PC-3 (cell line): ENCODE results near the gene BTG4. TPM values are rescaled to one million over a fixed set of nuclear protein-coding genes. Genes with fewer than 3 reads are reported as not detected.

Source experiments
- ATAC-seq: fragments of 200-7000 bp; cut with Tn5 transposase; 2 replicates; pipeline ENCODE4 v1.9.1; 2020; ENCODE audit warnings: mild to moderate bottlenecking, moderate library complexity
- BruUV-seq: library from RNA; stranded (reverse); fragments of 400-500 nt; replicated peaks from 2 replicates; lab custom pipeline; 2021; lab: Mats Ljungman, UMichigan
- CTCF ChIA-PET: fragments of 300-600 bp; sonication (Branson Sonifier 250); formaldehyde crosslinking; loops from one replicate; lab custom pipeline; 2022; ENCODE audit warnings: antibody characterized with exemption; lab: Charles Lee
- POLR2A ChIA-PET: fragments of 300-600 bp; sonication (Branson Sonifier 250); formaldehyde crosslinking; loops from one replicate; lab custom pipeline; 2022; ENCODE audit warnings: antibody characterized with exemption; ENCODE audit not compliant: unreplicated experiment; lab: Charles Lee
- DNase-seq: peaks from one replicate; pipeline ENCODE4 v3.0.0-alpha.2; 2015
- H2AFZ ChIP-seq: fragments of 300-600 bp; sonication (generic); 2 replicates; pipeline ENCODE4 v1.6.0; 2016; ENCODE audit warnings: antibody characterized with exemption, low read length
- H3F3A ChIP-seq: fragments of 300-600 bp; sonication (generic); one replicate; pipeline ENCODE4 v1.6.0; 2017; ENCODE audit warnings: antibody characterized with exemption, low read length, control low read depth, mild to moderate bottlenecking; ENCODE audit not compliant: unreplicated experiment
- H3K27ac ChIP-seq: fragments of 300-600 bp; sonication (generic); 2 replicates; pipeline ENCODE4 v1.5.1; 2016; ENCODE audit warnings: mild to moderate bottlenecking, low read length
- H3K27me3 ChIP-seq: fragments of 300-600 bp; sonication (generic); 2 replicates; pipeline ENCODE4 v1.6.1; 2016; ENCODE audit warnings: low read length, mixed read lengths
- H3K36me3 ChIP-seq: fragments of 300-600 bp; sonication (generic); 2 replicates; pipeline ENCODE4 v1.6.1; 2016; ENCODE audit warnings: low read depth, mixed run types, low read length, mixed read lengths
- H3K4me1 ChIP-seq: fragments of 300-600 bp; sonication (generic); 2 replicates; pipeline ENCODE4 v1.5.1; 2016; ENCODE audit warnings: low read length; ENCODE audit not compliant: insufficient read depth
- H3K4me2 ChIP-seq: fragments of 300-600 bp; sonication (generic); 2 replicates; pipeline ENCODE4 v1.6.0; 2016; ENCODE audit warnings: low read length
- H3K4me3 ChIP-seq: fragments of 300-600 bp; sonication (generic); 2 replicates; pipeline ENCODE4 v1.5.1; 2016; ENCODE audit warnings: mild to moderate bottlenecking, low read length, mixed read lengths
- H3K79me2 ChIP-seq: fragments of 300-600 bp; sonication (generic); 2 replicates; pipeline ENCODE4 v1.6.1; 2017; ENCODE audit warnings: low read length, mixed read lengths
- H3K9ac ChIP-seq: fragments of 300-600 bp; sonication (generic); 2 replicates; pipeline ENCODE4 v1.6.0; 2016; ENCODE audit warnings: mild to moderate bottlenecking, low read length
- H3K9me2 ChIP-seq: fragments of 300-600 bp; sonication (generic); replicated peaks from 2 replicates; pipeline ENCODE4 v1.6.1; 2016; ENCODE audit warnings: mixed run types, low read length, mixed read lengths
- H3K9me3 ChIP-seq: fragments of 300-600 bp; sonication (generic); 2 replicates; pipeline ENCODE4 v1.6.1; 2016; ENCODE audit warnings: low read length, mixed read lengths
- H4K20me1 ChIP-seq: fragments of 300-600 bp; sonication (generic); 2 replicates; pipeline ENCODE4 v1.6.1; 2016; ENCODE audit warnings: low read length, mixed read lengths
- EZH2 ChIP-seq: fragments of 300-600 bp; sonication (generic); IDR thresholded peaks from one replicate; pipeline ENCODE4 v1.6.1; 2017; ENCODE audit warnings: antibody characterized with exemption, mild to moderate bottlenecking, low read length; ENCODE audit not compliant: unreplicated experiment
- EZH2phosphoT487 ChIP-seq: fragments of 300-600 bp; sonication (generic); IDR thresholded peaks from 2 replicates; pipeline ENCODE4 v1.6.1; 2018; ENCODE audit warnings: mild to moderate bottlenecking, antibody characterized with exemption, low read length, borderline replicate concordance
- intact Hi-C: fragments of 100-400 bp; cut with micrococcal nuclease; formaldehyde crosslinking; loops from 2 replicates; pipeline ENCODE4 v1.9.0; 2023
- total RNA-seq: library from RNA; depleted of rRNA; stranded (reverse); fragments of >200 nt; gene quantifications from 2 replicates; pipeline ENCODE4 v1.2.3, GENCODE V29; 2014
- TF ChIP-seq, protein P1 (sequence below): fragments of 300-600 bp; sonication (generic); conservative IDR thresholded peaks from 2 replicates; pipeline ENCODE4 v1.5.1; 2017; ENCODE audit warnings: antibody characterized with exemption, low read depth, mild to moderate bottlenecking, low read length

Gene BTG4
- total RNA-seq, 1 experiment from 2014 or later: not detected

DNA sequence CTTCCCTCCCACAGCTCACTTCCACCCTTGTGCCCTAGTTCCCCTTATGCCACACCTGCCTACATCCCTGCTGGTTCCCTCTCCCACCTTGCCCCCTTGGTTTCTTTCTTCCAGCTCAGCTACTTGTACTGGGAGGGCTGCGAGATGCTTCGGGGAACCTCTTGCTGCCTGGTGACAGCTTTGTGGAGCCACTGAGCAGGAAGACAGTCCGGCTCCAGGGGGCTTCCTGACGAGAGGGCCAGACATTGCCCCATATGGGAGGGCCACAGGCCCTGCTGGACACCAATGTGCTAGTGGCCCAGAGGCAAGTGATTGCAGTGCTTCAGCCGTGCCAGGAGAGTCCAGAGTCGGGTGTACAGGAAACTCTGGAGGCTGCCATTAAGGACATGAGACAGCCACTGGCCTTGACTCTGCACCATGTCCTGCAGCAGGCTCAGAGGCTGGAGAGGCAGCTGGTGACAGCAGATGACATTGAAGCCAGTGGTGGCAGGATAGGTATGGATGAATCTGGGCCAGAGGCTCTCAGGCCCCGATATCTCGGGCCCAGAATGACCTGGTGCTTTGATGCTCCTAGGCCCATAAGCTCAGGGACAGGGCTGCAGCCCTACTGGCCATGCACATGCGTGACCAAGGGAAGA is 54.3 kb downstream of the BTG4 start:
- no peak for TF ChIP-seq EZH2
- TF ChIP-seq, protein P1, sequence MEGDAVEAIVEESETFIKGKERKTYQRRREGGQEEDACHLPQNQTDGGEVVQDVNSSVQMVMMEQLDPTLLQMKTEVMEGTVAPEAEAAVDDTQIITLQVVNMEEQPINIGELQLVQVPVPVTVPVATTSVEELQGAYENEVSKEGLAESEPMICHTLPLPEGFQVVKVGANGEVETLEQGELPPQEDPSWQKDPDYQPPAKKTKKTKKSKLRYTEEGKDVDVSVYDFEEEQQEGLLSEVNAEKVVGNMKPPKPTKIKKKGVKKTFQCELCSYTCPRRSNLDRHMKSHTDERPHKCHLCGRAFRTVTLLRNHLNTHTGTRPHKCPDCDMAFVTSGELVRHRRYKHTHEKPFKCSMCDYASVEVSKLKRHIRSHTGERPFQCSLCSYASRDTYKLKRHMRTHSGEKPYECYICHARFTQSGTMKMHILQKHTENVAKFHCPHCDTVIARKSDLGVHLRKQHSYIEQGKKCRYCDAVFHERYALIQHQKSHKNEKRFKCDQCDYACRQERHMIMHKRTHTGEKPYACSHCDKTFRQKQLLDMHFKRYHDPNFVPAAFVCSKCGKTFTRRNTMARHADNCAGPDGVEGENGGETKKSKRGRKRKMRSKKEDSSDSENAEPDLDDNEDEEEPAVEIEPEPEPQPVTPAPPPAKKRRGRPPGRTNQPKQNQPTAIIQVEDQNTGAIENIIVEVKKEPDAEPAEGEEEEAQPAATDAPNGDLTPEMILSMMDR: no peak
- TF ChIP-seq EZH2phosphoT487: no peak
- CTCF ChIA-PET: no interaction called here
- Histone ChIP-seq H3K9ac (no peak overlapping the region), H3K4me3 (no peak overlapping the region), H2AFZ (no peak overlapping the region), H3K4me2 (no peak overlapping the region), H4K20me1 (no peaks in the 10 kb centered on the region), H3K36me3 (no peaks in the 10 kb centered on the region), H3K9me3 (no peaks in the 10 kb centered on the region), H3K9me2 (no peaks in the 10 kb centered on the region), H3K27ac (no peak overlapping the region), H3K4me1 (peaks cover 6% of the 10 kb centered on the region), H3F3A (no peaks in the 10 kb centered on the region), H3K79me2 (no peaks in the 10 kb centered on the region), H3K27me3 (no peaks in the 10 kb centered on the region)
- intact Hi-C loops: no loop called here
- ATAC-seq (no peak), DNase-seq (no peak)
- POLR2A ChIA-PET: no interaction called here
- BruUV-seq: no TSS peak

DNA sequence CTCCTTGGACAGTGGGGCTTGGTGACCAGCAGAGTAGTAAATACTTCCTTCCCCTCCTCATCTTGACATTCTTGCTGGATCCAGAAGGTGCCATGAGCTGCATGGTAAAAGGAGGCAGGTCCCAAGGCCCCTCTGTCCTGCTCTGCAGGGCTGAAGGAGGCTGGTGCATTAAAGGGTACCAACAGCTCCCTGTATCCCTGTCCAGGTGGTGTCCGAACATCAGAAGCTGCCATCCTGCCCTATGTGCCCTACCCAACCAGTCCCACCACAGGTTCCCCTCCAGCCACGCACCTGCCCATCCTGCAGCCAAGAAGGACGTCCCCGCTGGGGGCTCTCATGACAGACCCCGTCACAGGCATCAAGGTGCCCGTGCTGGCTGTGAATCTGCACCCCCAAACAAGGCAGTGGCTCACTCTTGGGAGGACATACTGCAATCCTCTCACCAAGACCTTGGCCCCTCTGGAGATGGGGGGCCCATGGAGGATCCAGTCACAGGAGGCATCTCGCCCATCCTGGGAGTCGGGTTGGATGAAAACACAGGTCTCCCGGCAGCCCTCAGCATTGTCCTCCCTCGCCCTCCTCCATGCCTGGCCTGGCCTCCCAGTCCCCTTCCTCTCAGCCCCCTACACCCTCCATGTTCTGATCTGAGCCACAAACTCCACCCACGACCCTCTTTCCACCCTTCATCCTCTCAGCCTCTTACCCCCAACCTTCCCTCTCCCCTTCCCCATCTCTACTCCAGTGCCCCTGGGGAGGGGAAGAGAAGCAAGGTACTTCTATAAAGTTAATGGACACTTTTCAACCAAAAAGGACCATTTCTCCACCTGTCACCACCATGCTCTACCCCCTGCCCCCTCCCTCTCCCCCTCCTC is 55.1 kb downstream of the BTG4 start:
- no peaks in the 10 kb centered on the region for H3K27me3 ChIP-seq
- no peaks in the 10 kb centered on the region for H3F3A ChIP-seq
- no peaks in the 10 kb centered on the region for H3K9me2 ChIP-seq
- H4K20me1 ChIP-seq: no peaks in the 10 kb centered on the region
- no peaks in the 10 kb centered on the region for H3K36me3 ChIP-seq
- H3K4me2 ChIP-seq: no peak overlapping the region
- no peak for TF ChIP-seq EZH2
- TF ChIP-seq, protein P1: no peak
- TF ChIP-seq EZH2phosphoT487: no peak
- H3K9me3 ChIP-seq: no peaks in the 10 kb centered on the region
- H3K27ac ChIP-seq: no peak overlapping the region
- ChIA-PET CTCF (no interaction called here), POLR2A (no interaction called here)
- H3K4me3 ChIP-seq: no peak overlapping the region
- DNase-seq (no peak), ATAC-seq (no peak)
- H3K4me1 ChIP-seq: peaks cover 6% of the 10 kb centered on the region
- H3K79me2 ChIP-seq: no peaks in the 10 kb centered on the region
- H2AFZ ChIP-seq: no peak overlapping the region
- BruUV-seq: no TSS peak
- H3K9ac ChIP-seq: no peak overlapping the region
- intact Hi-C loops: no loop called here
